GM10248 (cell line): ENCODE data around the gene CDK9.
"Not testable (repeated sequence)": the region's sequence is repeated elsewhere in the genome, so short reads cannot be mapped to it uniquely, and the experiment has no call there.

Experiments used
- CTCF ChIA-PET: fragments of 300-600 bp; sonication (Branson Sonifier 250); formaldehyde crosslinking; extraction: SDS; loops from one replicate; lab custom pipeline; 2021; ENCODE audit warnings: antibody characterized with exemption; lab: Yijun Ruan, JAX
- POLR2A ChIA-PET: fragments of 350-650 bp; sonication (Branson Sonifier 250); formaldehyde crosslinking; extraction: SDS; loops from one replicate; lab custom pipeline; 2020; ENCODE audit warnings: antibody characterized with exemption; lab: Yijun Ruan, JAX
- DNase-seq: peaks from one replicate; pipeline ENCODE4 v3.0.0; 2012; ENCODE audit errors: extremely low spot score
- CTCF ChIP-seq: IDR thresholded peaks from 2 replicates; pipeline ENCODE4 v1.5.1; 2012; ENCODE audit warnings: mild to moderate bottlenecking, low read depth; ENCODE audit errors: extremely low read depth, missing control alignments, control extremely low read depth

CDK9 gene

GRCh38 chr9:127753622-127754021 is 32.2 kb upstream of the CDK9 start:
- POLR2A ChIA-PET = no interaction called here
- DNase-seq = no peak
- TF ChIP-seq CTCF = no peak
- CTCF ChIA-PET = interaction anchor here (1.5 to 1.8 kb wide), 2 partner anchors 116 to 167 kb away, joined by 4 to 5 read pairs; no protein-coding TSS in a partner anchor

- no peak for TF ChIP-seq CTCF
- CTCF ChIA-PET = interaction anchor here (1.5 to 1.8 kb wide), 2 partner anchors 115 to 166 kb away, joined by 4 to 5 read pairs; no protein-coding TSS in a partner anchor
- no peak for DNase-seq
- POLR2A ChIA-PET = no interaction called here
Observed at GRCh38 chr9:127754099-127755060, 31.5 kb upstream of the CDK9 start.

- no peak for TF ChIP-seq CTCF
- POLR2A ChIA-PET = no interaction called here
- DNase-seq = no peak
- CTCF ChIA-PET = interaction anchor here (1.1 to 2.9 kb wide), 4 partner anchors 12 to 114 kb away, joined by 3 to 11 read pairs (median 4); partner anchors contain the start of gene TOR2A
Observed at GRCh38 chr9:127755061-127756060, 30.5 kb upstream of the CDK9 start.

GRCh38 chr9:127756233-127756632 is 29.6 kb upstream of the CDK9 start:
- DNase-seq = no peak
- ChIA-PET CTCF (interaction anchor here (1.1 to 2.9 kb wide), 3 partner anchors 11 to 21 kb away, joined by 3 to 11 read pairs (median 3); partner anchors contain the start of gene TOR2A), POLR2A (no interaction called here)
- no peak for TF ChIP-seq CTCF

GRCh38 chr9:127756776-127757175 is 29.1 kb upstream of the CDK9 start:
- CTCF ChIA-PET = interaction anchor here (1.5 to 2.9 kb wide), 2 partner anchors 13 to 22 kb away, joined by 3 to 11 read pairs; partner anchors contain the start of gene TOR2A
- DNase-seq, POLR2A ChIA-PET: not testable (repeated sequence)

GRCh38 chr9:127758843-127759242 is 27.0 kb upstream of the CDK9 start:
- DNase-seq = no peak
- CTCF ChIA-PET = no interaction called here
- no peak for TF ChIP-seq CTCF
- POLR2A ChIA-PET = interaction anchor here (0.6 kb wide), 1 partner anchor 158 kb away, joined by 3 read pairs; the partner anchor contains the start of gene ST6GALNAC4
